Activated CD8-positive, alpha-beta memory T cell treated with anti-CD3 and anti-CD28 coated beads for 4 hours (primary cell): Measurements from ENCODE around the gene LMO2.
"Not testable (repeated sequence)": the region's sequence is repeated elsewhere in the genome, so short reads cannot be mapped to it uniquely, and the experiment has no call there.

Experiments used
- DNase-seq, 2 donors: peaks; one replicate each; pipeline ENCODE4 v3.0.0-alpha.2; 2020; ENCODE audit warnings: low read depth in 2 of 2

The LMO2 gene

DNA sequence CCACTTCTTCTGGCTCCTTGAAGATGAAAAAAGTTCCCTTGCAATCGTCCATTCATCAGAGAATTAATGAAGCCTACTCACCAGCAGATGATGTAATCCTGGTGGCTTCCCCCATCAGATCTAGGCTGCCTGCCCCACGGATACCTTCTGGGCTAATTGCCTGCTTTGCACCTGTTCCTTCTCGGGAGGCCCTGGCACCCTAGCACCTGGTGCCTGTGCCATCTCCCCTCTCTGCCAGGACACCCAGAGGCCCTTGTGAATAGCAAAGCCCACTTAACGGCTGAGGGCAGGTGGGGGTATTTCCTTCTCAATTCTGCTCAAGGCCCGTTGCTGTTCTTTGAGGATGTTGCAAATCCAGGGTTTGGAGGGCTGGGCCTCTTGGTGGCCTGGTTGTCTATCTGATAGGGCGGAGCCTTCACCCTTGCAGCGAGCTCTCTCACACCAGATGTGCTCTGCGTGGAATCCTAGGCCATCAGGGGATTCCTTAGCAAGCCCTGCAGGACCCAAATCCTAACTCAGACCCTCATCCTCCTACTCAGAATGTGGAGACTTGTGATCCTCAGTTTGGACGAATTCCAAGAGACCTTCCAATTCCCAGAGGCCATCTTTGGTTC, at the start of gene LMO2:
Gene LMO2, minus strand, starts transcription at position 363 of the 614 bp plus-strand sequence. CDS start 22,360 bp downstream, outside the sequence.
- DNase-seq, result no peak

DNA sequence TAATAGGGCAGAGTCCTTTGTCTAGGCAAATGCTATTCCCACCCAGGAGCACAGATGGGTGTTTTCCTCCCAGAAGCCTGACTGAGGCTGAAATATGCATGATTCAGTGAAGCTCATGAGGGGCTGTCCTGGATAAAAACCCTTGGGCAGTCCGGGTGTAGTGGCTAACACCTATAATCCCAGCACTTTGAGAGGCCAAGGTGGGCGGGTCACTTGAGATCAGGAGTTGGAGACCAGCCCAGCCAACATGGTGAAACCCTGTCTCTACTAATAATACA, 48.6 kb upstream of the LMO2 start:
- DNase-seq, result no peak

DNA sequence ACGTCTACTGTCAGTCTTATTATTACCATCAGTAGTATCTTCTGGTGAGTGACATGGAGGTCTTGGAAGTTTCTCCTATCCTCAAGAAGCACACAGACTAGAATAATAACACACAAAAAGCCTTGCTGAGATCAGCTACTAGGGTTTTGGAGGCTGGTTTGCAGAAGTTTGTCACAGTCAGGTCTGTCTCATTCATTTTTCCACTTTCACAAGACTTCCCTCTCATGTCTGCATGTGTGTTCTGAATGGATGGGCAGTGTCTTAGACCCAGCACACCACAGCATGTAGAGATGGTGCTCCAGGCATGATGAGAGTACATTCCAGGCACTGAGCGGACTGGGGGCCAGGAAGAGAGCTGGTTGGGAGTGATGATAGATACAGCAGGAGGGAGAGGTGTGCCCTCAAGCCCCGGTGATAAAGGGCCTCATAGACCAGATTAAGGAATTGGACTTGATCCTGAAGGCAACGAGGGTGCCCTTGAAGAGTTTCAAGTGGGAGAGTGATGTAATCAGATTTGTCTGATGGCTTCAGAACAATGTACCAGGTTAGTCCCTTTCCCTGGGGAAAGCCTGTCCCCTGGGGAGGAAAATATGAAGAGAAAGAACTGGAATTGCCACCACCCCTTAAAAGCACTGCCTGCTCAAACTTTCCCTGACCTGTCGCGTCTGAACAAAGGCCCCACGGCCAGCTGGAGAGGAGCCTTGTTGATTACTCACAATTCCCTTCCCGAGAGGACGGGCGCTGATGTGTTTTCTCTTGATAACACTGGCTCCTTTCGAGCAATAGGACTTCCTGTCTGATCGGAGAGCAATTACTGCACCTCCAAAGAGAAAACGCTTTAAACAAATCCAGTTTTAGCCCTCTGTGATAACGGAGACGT, 45.1 kb upstream of the LMO2 start:
- DNase-seq, result no peak

DNA sequence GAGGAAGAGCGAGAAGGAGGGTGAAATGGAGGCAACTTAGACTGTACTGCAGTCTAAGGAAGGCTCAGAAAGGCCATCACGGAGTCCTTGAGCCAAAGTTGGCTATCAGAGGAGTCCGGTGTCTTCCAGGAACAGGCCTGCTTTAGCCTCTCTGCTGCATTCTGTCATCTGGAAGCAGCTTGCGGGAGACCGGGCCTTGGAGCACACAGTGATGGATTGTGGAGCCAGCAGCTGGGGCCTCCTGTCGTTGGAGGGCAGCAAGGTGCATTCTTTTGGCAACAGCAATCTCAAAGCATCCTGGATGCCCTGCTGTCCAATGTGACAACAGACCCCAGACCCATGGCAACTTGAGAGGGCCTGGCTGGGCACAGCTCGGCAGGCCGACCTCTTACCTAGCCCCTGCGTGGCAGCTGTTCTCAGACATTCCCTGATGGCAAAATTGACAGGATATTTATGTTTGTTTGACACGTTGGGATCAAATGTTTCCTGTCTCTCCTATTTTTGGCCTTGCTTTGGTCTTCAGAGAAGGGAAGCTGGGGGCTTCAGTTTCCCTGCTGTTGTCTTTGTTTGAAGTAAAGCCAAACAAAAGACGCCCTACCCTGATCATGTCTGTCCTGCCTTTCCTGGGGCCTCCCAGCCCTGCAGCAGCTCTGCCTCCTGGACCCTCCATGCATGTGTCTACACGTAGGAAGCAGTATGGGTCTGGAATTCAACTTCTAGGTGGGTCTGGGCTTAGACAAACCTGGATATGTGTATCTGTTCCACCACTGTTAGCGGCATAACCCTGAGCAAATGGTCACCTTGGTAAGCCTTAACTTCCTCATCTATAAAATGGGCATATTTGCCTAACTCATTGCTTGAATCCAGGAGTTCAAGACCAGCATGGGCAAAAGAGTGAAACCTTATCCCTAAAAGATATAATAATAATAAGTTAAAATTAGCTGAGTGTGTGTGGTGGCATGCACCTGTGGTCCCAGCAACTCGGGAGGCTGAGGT, 43.9 kb upstream of the LMO2 start:
- DNase-seq, result no peak

DNA sequence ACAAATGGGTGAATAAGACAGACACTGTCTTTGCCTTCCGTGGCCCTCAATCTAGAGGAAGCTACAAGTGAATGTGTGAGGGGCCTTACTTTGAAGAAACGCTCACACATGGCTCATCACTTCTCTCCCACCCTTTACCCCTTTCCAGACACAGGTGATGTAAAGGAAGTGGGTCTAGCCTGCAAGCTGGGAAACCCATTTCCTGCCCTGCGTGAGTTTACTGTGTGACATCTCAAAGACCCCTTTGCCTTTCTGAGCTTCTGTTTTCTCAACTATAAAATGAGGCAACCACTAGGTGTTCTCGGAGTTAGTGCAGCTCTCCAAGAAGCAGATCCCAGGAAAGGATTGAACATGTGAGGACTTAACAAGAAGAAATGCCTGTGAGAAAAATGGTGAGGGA, 43.1 kb upstream of the LMO2 start:
- DNase-seq, result no peak

DNA sequence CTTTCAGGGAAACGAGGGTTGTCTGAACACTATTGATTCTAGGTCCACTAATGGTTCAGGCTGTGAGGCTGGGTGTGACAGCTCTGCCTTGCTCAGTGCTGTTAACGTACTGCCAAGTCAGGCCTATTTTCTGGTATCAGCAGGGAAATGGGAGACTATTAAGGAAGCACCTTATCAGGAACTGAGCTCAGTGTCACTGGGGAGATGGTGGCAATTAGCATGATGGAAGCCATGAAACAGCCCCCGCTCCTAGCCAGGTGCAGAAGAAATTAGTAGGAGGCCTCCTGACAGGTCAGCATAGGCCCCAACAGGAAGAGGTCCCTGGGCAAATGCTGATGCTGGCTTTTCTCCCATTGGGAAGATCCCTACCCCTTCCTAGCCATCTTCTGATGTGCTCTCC, 42.6 kb upstream of the LMO2 start:
- DNase-seq, result no peak

DNA sequence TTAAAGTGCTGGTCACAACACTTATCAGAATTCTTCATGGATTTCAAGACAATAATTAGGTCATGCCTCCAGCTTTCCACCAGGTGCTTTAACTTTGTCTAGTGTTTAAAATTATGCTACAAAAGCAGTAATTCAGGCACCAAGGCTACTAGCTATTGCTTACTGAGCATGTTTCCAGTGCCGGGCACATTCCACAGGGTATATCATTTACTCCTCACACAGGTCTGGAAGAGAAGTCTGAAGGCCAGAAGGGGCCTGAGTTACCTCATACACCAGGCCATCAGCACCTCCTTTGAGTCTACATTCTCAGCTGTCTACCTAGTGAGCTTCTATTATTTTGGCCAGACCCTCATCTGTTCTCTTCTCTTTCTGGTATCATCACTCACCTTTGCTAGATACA, 41.7 kb upstream of the LMO2 start:
- no peak for DNase-seq

DNA sequence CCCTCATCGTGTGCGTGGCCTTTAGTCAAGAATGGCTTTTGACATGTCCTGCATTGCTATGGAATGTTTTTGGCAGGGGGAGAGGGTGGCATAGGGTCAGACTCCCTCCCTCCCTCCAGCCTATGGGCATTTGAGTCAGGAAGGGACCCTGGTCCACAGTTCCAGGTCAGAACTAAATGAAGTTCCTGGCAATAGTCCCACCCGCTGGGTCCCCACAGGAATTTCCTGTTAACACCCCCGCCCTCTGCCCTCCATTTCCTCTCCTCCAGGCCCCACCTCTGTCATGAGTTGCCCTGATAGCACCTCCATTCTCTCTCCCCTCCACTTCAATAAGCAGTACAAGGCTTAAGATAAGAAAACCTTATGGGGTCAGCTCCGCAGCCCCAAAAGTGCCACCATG, 40.8 kb upstream of the LMO2 start:
- DNase-seq, result no peak

DNA sequence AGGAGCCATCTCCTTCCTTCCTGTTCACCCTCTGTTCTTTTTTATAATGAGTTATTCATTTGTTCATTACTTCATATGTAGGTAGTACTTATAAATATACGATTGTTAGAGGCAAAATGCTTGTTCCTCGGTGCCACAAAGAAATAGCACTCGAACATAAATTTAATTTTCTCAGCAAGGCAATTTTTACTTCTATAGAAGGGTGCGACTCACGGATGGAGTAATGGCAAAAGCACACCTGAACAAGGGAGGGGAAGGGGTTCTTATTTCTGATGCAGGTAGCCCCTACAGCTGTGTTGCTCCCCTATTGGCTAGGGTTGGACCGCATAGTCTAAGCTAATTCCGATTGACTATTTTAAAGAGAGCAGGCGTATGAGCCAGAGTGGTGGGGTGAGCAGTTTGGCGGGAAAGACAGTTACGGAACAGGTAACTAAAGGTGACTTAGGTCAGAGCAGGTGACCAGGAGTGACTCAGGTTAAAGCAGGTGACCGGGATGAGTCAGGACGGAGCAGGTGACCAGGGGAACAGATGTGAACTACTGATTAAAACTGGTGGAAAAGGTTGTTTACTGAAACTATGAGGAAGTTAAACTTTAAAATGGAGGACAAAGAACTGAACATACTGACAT, 40.0 kb upstream of the LMO2 start:
- not testable (repeated sequence) for DNase-seq

DNA sequence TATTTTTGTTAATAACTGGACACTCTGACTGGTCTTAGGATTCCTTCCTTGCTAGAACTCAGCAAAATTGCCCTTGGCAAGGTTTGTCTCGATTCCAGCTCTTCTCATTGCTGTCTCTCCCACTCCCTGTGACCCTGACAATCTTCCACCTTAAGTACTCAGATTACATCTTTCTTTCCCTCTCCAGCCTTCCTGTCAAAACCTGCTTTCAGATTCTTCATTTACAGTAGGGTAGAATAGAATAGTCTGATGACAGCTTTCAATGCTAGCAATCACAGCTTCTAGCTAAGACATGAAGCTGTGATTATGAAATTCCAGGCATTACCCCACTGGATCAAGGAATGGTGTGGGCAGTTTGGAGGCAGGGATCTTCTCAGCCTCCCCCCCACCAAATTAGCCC, 39.2 kb upstream of the LMO2 start:
- no peak for DNase-seq

DNA sequence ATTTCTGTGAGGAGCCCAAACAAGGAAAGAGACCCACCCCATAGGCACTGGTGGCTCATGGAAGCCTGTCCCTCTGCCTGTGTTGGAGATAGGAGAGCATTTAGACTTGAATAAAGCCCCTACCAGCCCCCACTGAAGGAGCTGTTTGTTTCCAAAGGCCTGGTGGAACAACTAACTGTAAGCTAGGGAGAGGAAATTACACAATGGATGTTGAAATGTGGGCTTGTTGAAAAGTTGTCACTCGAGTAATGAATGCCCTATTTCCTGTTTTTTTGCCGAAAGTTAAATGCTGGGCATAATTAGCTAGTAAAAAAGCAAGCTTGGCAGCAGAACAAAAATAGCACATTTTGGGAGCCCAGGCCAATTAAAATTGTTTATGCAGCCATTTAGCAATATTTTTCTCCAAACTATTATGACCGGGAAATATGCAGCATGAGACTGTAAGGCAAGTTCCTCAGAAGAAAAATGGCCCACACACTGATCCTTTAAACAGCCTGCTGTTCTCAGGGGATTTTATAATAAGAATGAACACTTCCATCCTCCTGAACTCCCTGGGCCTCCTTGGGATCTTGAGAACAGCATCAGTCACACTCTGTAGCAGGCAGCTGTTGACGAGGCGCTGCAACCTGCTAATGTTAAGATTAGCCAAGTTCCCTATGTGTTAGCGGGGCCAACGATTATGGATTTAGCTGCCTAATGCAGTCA, 38.6 kb upstream of the LMO2 start:
- DNase-seq, result no peak

DNA sequence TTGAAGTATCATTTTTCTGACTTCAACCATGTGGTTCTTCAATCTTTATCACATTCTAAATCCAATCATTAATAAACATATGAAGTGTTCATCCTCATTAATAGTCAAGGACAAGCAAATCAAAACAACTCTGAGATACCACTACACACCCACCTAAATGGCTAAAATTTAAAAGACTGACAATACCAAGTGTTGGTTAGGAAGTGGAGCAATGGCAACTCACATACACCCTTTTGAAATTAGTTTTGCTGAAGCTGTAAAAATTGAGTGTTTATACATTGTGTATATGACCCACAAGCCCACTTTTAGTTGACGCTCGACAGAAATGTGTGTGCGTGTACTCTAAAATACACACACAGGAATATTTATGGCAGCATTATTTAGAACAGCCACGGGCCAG, 36.7 kb upstream of the LMO2 start:
- DNase-seq, result no peak

DNA sequence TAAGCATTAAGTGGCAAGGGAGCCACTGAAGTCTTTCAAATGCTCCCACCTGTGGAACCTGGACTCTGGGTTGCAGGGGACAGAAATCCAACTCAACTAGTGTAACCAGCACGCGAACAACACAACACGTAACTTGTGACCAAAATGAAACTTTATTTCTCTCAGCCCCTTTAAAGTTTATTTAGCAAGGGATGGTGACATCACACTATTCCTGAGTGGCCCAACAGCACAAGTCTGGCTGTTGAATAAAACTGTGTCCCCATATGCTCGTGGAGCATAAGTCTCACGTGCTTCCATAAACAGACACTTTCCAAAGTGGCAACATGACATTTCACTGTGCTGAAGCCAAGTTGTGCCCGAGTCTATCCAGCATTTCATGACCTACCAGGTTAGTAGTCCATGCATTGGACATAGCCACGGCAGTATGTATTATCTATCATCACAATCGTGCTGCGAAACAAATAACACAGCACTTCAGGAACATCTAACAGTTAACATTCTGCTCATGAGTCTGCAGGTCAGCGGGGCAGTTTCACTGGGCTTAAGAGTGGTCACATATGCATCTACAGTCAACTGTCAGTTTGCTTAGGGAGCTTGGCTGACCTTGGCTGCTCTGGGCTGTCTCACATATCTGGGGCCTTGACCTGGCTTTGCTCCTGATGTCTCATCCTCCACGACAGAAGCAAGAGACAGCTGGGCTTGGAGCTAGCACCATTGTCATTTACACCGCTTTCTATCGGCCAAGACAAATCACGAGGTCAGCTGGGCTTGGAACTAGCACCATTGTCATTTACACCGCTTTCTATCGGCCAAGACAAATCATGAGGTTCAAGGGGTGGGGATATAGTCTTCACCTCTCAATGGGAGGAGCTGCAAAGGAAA, 35.0 kb upstream of the LMO2 start:
- DNase-seq, result no peak

DNA sequence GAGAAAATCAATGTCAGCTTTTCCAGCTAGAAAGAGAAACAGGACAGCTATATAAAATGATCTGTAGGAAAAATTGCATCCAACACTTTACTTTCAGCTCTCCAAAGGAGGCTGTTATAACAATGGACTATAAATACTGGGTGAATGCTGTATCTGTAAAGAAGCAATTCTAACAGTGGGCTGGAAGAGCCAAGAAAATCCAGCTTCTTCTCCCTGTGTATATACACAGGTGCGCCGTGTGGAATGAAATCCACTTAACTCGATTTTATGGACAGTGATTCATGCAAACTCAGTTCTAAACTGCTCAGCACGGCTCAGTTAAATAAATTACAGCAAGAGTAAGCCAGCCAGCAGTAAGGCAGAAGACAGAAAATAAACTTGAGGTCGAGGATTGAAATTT, 32.5 kb upstream of the LMO2 start:
- DNase-seq, result no peak

DNA sequence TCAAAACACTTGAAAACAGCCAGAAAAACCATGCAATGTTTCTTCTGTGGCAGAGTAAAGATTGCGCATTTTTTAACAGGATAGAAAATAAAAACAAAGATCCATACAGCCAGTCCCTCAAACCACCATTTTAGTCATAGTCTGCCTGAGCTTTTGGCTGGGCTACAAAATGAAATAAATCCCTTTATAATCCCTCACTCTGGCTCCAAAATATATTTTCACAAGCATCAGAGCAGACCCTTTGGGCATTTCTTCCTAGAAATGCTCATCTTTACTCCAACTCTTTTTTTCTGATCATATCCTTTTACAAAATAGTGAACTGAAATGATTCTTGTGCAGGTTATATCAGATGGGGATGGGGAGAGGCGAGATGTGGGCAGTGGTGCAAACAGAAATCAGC, 31.8 kb upstream of the LMO2 start:
- no peak for DNase-seq

DNA sequence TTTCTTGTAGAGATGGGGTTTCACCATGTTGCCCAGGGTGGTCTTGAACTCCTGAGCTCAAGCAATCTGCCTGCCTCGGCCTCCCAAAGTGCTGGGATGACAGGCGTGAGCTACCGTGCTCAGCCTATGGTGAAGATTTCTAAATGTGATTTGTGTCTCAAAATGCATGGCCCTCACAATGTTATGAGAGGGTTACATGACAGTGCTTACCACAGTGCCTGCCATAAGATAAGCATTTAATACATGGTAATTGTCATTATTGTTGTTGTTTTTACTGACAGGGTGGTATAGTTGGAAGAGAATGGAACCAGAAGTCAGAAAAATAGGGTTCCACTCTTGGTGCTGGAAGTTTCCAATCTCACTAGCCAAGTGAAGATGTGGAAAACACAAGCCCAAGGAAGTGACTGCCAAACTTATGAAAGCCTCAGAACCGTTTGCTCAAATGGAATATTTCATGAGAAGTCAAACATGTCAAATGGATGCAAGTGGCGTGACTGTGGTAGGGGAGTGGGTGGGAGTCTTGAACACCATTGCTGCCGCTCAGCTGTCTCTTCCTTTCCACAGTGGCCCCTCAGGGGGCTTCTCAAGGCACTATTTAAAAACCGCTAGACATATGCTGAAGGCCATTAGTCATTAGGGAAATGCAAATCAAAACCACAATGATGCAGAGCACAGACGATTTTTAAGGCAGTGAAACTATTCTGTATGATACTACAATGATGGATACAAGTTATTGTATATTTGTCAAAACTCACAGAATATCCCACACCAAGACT, 29.1 kb upstream of the LMO2 start:
- DNase-seq, result no peak

DNA sequence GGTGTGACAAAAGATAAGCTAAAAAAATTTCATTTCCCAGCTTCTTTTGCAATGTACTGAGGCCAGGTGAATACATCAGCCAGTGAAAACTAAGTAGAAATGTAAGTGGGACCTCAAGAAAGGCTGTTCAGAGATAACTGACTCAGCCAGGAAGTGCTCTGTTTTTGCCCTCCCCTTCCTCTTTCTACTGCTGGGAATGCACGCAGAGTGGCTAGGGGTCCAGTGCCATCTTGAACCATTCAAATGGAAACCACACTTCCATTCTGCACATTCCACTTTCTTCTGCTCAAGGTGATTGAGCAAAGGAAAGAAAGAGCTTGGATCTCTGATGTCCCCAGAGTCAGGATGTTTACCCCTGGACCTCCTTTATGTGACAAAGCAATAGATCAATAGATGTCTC, 27.8 kb upstream of the LMO2 start:
- DNase-seq, result no peak

DNA sequence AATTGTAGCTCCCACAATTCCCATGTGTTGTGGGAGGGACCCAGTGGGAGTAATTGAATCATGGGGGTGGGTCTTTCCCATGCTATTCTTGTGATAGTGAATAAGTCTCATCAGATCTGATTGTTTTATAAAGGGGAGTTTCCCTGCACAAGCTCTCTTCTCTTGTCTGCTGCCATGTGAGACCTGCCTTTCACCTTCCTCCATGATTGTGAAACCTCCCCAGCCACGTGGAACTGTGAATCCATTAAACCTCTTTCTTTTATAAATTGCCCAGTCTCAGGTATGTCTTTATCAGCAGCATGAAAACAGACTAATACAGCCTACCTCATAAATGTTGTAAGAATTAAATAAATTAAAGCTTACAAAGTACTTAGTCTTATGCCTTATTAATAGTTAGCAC, 25.5 kb upstream of the LMO2 start:
- DNase-seq, result not testable (repeated sequence)

DNA sequence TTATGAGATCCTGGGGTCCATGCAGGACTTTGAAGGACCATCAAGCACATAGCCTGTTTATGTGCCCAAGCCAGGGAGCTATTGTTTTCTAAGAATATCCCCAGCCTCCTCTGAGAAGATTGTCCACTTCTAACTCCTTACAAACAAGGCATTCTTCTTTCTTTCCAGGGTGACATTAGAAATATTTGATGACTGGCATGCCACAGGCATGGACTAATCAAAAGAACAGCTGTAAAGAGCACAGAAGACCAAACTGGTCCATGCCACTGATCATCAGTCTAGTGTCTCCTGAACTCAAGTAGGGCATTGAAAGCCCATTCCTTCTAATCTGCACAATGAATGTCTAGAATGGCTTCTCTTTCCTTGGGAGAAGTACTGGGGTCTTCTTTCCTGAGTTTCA, 24.9 kb upstream of the LMO2 start:
- DNase-seq, result no peak

DNA sequence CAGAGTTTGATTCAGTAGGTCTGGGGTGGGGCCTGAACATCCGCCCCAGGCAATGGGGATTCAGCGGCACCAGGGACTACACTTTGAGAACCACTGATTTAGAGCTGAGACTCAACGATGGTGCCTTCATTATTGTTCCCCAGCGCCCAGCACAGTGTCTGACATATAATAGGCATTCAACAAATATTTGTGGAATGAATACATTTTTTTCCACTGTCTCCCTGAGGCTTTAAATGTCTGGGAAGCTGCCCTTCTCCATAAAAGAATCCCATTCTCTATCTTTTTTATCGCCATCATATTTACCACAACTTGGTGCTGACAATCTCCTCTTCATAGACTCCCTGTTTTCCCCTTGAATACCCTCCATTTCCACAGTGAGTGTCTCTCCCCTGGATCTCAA, 23.6 kb upstream of the LMO2 start:
- DNase-seq, result no peak
